IPS DF 19.7 (cell line): ENCODE measurements around the gene JOSD2.
"Not testable (repeated sequence)": the region's sequence is repeated elsewhere in the genome, so short reads cannot be mapped to it uniquely, and the experiment has no call there.

Experiments used
- DNase-seq: peaks from one replicate; pipeline ENCODE4 v3.0.0-alpha.2; 2013; ENCODE audit warnings: low read depth, low spot score

The JOSD2 gene

GRCh38 chr19:50478901-50479715, 31.9 kb downstream of the JOSD2 start:
- DNase-seq: no peak

DNA sequence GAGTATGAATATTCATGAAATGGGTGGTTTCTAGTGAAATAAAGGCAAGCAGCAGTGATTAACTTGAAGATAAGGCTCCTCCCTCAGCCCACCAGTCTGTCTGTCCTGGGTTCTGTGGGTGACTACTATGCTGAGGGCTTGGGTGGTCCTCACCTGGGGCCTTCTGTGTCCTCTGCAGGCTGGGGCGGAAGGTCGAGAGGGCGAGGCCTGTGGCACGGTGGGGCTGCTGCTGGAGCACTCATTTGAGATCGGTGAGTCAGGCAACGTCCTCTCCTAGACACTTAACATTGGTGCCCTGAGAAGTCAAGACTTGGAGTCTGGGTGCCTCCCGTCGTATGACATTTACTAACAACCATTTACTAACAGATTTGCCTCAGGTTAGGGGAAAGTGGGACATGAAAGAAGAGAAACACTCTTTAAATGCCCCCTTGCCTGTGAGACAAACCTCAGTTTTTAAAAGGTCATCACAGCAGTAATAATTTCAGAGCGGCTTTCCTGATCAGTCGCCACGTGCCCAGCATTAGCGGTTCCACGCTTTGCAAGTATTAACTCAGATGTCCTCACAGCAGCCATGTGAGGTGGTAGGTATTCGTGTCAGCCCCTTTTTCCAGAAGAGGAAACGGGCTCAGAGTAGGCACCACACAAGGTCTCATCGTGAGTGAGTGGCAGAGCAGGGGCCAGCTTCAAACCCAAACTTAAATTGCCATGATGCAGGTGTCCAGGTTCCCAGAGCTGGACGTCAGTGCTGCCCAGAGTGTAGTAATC, 33.1 kb downstream of the JOSD2 start:
- DNase-seq: no peak

DNA sequence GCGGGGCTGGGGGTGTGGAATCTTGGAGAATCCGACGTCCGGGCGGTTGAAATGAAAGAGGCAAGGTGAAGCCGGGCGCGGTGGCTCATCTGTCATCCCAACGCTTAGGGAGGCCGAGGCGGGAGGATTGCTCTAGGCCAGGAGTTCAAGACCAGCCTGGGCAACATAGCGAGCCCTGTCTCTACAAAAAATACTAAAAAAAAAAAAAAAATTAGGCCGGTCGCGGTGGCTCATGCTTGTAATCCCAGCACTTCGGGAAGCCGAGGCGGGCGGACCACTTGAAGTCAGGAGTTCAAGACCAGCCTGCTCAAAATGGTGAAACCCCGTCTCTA, 34.1 kb downstream of the JOSD2 start:
- no peak for DNase-seq

DNA sequence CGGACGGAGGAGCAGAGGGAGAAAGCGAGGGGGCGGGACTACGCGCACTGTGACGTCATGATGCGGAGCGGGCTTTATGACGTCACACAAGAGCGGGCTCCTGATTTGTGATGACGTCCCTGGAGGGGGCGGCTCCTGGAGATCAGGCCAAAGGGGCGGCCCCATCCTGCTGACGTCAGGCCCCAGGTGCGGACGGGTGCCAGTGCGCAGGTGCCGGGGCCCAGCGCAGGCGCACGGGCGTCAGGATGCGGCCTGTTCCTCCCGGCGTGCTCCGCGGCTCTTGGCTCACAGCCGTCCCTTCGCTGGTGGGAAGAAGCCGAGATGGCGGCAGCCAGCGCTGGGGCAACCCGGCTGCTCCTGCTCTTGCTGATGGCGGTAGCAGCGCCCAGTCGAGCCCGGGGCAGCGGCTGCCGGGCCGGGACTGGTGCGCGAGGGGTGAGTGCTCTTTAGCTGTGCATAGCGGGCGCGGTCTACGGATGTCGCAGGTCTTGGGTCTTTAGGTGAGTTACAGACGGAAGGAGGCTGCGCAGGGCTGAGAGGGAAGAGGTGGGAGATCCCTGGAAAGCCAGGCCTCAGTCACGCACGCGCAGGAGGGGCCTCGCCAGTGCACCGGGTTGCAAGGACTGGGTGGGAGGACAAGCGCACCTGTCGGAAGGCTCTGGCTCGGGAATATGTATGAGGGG, 34.6 kb downstream of the JOSD2 start, which contains the start of the genes EMC10 and GARIN5A:
Gene EMC10 (plus strand): TSS at position 284 of the 683 bp plus-strand sequence. CDS start 38 bp downstream, at position 322.
Gene GARIN5A (minus strand): TSS at position 625 of the 683 bp plus-strand sequence. CDS start 460 bp downstream, at position 165.
- DNase-seq: peak; percentile 61

GRCh38 chr19:50475736-50476223, 35.2 kb downstream of the JOSD2 start:
- no peak for DNase-seq

- DNase-seq: no peak
Measured at GRCh38 chr19:50475101-50475568, 35.9 kb downstream of the JOSD2 start.

GRCh38 chr19:50473336-50473735, 37.7 kb downstream of the JOSD2 start:
- DNase-seq: not testable (repeated sequence)

DNA sequence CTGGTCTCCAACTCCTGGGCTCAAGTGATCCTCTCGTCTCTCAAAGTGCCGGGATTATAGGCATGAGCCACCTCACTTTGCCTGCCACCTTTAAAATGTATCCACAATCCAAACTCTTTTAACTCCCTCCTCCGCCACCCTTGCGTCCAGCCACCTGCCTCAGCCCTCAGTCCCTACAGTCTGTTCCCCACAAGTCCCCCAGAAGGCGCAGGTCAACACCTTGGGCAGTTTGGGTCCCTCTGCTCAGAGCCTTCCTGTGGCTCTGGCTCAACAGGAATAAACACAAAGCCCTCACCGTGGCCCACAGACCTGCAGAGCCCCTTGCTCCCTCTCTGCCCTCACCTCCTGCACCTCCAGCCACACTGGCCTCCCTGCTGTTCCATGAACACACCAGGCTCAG, 42.2 kb downstream of the JOSD2 start:
- DNase-seq: no peak

- no peak for DNase-seq
Measured at GRCh38 chr19:50467566-50467965, 43.4 kb downstream of the JOSD2 start.

DNA sequence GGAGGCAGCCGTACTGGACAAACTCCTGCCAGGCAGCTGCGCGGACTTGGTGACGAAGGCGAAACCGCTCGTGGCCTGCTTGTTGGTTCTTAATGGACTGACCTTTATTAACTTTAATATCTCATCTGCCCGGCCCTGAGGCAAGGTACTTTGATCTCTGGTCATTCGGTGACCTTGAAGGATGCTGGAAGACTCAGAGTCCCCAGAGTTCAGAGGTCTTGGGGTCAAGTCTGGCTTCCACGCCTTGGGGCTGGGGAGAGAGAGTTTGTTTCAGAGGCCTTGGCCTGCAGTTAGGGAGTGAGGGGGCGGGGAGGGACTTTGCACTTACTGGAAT, 44.3 kb downstream of the JOSD2 start:
- DNase-seq: no peak

DNA sequence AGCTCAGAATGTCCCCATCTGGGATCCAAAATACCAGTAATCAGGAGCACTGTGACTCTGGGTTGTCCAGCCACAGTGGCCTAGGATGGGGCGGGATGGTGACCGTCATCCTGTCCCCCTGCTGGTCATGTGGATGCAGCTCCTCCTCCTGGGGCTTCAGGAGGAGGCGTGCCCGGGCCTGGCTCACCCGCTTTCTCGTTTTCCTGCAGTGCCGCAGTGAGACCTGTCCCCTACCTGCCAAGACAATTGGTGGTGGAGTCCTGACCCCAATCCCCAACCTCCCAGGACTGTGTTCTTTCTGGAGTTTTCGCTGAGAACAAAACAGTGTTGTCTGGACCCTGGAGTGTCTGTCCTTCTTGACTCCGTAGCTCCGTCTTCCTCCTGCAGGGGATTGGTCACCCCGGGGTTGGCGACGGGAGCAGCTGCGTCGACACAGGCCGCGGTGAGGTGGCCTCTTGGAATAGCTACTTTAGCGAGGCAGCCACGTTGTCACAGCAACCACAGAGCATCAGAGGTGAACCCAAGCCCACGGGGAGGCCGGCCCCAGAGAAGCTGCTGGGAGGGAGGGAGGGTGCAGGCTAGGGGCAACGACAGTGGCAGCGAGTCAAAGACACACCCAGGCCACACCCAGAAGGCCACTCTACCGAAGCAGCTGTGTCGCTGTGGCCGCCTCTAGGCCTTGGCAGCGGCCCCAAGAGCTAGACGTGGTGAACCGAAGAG, 44.8 kb downstream of the JOSD2 start:
- peak; percentile 30 for DNase-seq

- DNase-seq: no peak
Measured at GRCh38 chr19:50465000-50465399, 46.0 kb downstream of the JOSD2 start.

- no peak for DNase-seq
Measured at GRCh38 chr19:50464348-50464747, 46.6 kb downstream of the JOSD2 start.

- no peak for DNase-seq
Measured at GRCh38 chr19:50462970-50463369, 48.0 kb downstream of the JOSD2 start.

GRCh38 chr19:50461066-50461875, 49.7 kb downstream of the JOSD2 start:
- no peak for DNase-seq

- DNase-seq: no peak
Measured at GRCh38 chr19:50460161-50460765, 50.7 kb downstream of the JOSD2 start.

DNA sequence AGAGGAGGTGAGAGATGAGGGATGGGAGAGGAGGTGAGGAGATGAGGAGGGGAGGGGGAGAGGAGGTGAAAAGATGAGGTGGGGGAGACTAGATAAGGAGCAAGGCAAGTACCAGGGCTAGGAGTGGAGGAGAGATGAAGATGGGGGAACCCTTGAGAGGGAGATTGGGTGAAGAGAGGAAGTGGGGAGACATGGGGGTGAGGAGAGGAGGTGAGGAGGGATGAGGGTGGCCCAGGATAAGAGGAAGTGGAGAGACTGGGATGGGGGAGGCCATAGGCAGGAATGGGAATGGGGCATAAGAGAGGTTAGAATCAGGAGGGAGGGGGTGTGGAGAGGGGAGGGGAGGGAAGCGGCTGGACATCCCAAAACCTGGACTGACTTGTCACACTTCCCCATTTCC, 51.4 kb downstream of the JOSD2 start:
- no peak for DNase-seq

- no peak for DNase-seq
Measured at GRCh38 chr19:50459067-50459456, 51.9 kb downstream of the JOSD2 start.

DNA sequence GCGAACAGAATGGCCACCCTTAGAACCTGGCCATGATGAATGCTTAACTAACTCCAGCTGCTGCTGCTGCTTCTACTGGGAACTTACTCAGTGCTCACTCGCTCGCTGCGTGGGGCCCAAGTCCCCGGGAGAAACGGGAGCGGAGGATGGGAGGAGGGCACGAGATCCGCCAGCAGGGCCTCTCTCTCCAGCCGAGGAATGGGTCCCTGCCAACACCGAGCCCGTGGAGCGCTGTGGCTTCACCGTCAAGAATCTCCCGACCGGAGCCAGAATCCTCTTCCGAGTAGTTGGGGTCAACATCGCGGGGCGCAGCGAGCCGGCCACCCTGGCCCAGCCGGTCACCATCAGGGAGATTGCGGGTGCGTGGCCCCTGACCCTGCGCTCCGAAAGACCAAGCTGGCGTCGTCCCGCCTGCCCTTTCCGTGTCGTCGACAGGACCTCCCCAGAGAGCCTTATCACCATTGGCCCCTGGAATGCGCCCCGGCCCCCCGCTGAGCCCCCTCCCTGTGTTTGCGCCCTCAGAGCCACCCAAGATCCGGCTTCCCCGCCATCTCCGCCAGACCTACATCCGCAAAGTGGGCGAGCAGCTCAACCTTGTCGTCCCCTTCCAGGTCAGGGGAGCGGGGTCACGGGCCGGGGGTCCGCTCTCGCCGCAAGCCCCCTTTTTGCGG, 52.5 kb downstream of the JOSD2 start:
- no peak for DNase-seq

DNA sequence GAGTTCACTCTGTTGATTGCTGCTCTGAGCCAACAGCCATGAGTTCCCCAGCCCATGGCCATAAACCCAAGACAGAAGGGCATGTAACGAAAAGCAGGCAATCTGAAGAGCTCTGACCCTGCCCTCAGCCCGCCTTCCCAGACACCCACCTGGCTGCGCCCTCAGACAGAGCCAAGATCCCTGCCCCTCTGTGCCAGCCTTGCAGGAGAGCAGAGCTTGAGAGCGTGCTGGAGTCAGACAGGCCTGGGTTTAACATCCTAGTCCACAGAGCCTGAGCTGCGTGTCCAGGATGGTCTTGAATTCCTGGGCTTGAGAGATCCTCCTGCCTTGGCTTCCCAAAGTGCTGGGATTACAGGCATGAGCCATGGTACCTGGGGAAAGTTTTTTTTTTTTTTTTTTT, 53.7 kb downstream of the JOSD2 start:
- no peak for DNase-seq
